ENCODE results near the gene ELMOD1.

ELMOD1 gene

GRCh38 chr11:107660066-107660465 lies 69.1 kb downstream of the ELMOD1 start:
- H3K4me3 ChIP-seq (ENCODE audit: low read depth, low read length) = no peak overlapping the region
- TF ChIP-seq CTCF (IDR thresholded peaks at IDR 0.05; ENCODE audit: insufficient read depth, low read depth, low read length, missing control alignments) = no peak
- no peak for DNase-seq (ENCODE audit: low read depth)

GRCh38 chr11:107661656-107662055 lies 70.7 kb downstream of the ELMOD1 start:
- no peak overlapping the region for H3K4me3 ChIP-seq (ENCODE audit: low read depth, low read length)
- no peak for TF ChIP-seq CTCF (IDR thresholded peaks at IDR 0.05; ENCODE audit: insufficient read depth, low read depth, low read length, missing control alignments)
- DNase-seq (ENCODE audit: low read depth) = no peak

GRCh38 chr11:107665018-107665417 lies 74.1 kb downstream of the ELMOD1 start:
- DNase-seq (ENCODE audit: low read depth) = no peak
- no peak for TF ChIP-seq CTCF (IDR thresholded peaks at IDR 0.05; ENCODE audit: insufficient read depth, low read depth, low read length, missing control alignments)
- H3K4me3 ChIP-seq (ENCODE audit: low read depth, low read length) = no peak overlapping the region

- no peak for DNase-seq (ENCODE audit: low read depth)
- no peak overlapping the region for H3K4me3 ChIP-seq (ENCODE audit: low read depth, low read length)
- TF ChIP-seq CTCF (IDR thresholded peaks at IDR 0.05; ENCODE audit: insufficient read depth, low read depth, low read length, missing control alignments) = no peak
Measured at GRCh38 chr11:107666911-107667613, 76.1 kb downstream of the ELMOD1 start.

GRCh38 chr11:107669191-107669740 lies 78.3 kb downstream of the ELMOD1 start:
- H3K4me3 ChIP-seq (ENCODE audit: low read depth, low read length) = no peak overlapping the region
- no peak for DNase-seq (ENCODE audit: low read depth)
- no peak for TF ChIP-seq CTCF (IDR thresholded peaks at IDR 0.05; ENCODE audit: insufficient read depth, low read depth, low read length, missing control alignments)

- DNase-seq (ENCODE audit: low read depth) = no peak
- no peak overlapping the region for H3K4me3 ChIP-seq (ENCODE audit: low read depth, low read length)
- no peak for TF ChIP-seq CTCF (IDR thresholded peaks at IDR 0.05; ENCODE audit: insufficient read depth, low read depth, low read length, missing control alignments)
Measured at GRCh38 chr11:107669893-107670601, 79.1 kb downstream of the ELMOD1 start.

Measured in GM12865 (cell line).